LNCAP (cell line): Measurements from ENCODE around the gene MRTFA.

Source experiments
- TF ChIP-seq, protein P1 (sequence below): fragments of 450-650 bp; IDR thresholded peaks from 2 replicates; pipeline ENCODE4 v1.5.1; 2017; ENCODE audit warnings: mild to moderate bottlenecking

MRTFA gene

DNA sequence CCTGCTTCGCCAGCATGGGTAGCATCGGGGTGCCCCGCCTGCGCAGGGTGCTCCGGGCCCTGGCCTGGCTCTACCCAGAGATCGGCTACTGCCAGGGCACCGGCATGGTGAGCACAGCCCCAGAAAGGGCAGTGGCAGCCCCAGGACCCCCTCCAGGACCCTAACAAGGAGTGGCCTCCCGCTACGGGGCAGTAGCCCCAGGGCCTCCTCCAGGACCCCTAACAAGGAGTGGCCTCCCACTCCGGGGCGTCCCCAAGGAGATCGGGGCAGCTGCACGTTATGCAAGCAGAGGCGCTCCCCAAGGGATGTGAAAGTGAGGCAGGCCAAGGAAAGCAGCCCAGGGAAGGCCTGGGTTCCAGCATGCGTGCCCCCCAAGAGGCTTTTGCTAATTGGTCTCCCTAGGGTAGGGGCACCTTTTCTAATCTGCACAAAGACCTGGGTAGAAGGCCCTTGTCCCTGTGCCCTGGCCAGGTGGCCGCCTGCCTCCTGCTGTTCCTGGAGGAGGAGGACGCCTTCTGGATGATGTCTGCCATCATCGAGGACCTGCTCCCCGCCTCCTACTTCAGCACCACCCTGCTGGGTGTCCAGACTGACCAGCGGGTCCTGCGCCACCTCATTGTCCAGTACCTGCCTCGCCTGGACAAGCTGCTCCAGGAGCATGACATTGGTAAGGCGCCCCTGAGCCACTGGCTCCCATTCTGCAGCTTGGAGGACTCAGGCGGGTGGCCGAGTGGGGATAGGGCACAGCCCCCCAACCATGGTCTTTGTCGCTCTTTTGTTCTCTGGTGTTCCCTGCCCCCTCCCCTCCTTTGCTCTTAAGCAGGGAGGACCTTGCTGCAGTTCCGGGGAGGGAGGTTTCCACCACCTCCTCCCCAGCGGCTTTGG, 231.1 kb downstream of the MRTFA start:
- TF ChIP-seq, protein P1, sequence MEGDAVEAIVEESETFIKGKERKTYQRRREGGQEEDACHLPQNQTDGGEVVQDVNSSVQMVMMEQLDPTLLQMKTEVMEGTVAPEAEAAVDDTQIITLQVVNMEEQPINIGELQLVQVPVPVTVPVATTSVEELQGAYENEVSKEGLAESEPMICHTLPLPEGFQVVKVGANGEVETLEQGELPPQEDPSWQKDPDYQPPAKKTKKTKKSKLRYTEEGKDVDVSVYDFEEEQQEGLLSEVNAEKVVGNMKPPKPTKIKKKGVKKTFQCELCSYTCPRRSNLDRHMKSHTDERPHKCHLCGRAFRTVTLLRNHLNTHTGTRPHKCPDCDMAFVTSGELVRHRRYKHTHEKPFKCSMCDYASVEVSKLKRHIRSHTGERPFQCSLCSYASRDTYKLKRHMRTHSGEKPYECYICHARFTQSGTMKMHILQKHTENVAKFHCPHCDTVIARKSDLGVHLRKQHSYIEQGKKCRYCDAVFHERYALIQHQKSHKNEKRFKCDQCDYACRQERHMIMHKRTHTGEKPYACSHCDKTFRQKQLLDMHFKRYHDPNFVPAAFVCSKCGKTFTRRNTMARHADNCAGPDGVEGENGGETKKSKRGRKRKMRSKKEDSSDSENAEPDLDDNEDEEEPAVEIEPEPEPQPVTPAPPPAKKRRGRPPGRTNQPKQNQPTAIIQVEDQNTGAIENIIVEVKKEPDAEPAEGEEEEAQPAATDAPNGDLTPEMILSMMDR = no peak

- TF ChIP-seq, protein P1 = no peak
These were observed 232.0 kb downstream of the MRTFA start for GRCh38 chr22:40404251-40405177.

DNA sequence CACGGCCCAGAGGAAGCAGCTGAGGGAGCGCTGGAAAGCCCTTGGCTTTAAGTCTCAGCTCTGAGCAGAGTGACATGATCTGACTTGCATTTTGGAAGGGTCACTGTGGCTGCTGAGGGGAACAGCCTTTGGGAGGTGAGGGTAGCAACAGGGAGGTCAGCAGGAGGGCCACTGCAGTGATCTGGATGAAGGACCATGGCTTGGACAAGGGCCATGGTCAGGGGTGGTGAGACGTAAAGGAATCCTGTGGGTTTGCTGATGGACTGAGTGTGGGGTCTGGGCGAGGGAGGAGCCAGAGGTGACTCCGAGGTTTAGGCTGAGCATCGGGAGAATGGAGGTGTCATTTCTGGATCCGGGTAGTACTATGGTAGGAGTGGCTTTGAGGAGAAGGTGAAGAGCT, 232.9 kb downstream of the MRTFA start:
- TF ChIP-seq, protein P1 = no peak

GRCh38 chr22:40403141-40403540, 233.4 kb downstream of the MRTFA start:
- TF ChIP-seq, protein P1 = no peak

- TF ChIP-seq, protein P1 = no peak
These were observed 234.5 kb downstream of the MRTFA start for GRCh38 chr22:40401981-40402406.

DNA sequence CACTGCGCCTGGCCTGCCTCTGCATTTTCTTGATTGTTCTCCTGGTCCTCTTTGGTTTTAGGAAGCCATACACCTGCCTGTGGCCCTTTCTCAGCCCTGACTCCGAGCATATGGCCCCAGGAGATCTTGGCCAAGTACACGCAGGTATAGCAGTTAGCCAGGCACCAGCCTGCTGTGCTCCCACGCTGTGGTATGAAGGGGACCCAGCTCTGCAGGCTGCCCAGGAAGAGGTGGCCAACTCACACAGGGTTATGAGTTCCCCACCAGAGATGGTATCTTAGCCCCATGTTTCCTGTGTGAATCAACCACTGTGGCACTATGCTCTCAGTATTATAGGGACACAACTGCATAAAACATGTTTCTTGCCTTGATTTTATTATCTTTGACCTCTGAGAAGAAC, 235.0 kb downstream of the MRTFA start:
- TF ChIP-seq, protein P1 = no peak

- TF ChIP-seq, protein P1 = no peak
These were observed 236.4 kb downstream of the MRTFA start for GRCh38 chr22:40400159-40400558.
